22Rv1 (cell line): ENCODE data around the gene SIGLEC1.

Experiments used
- ZFX ChIP-seq: fragments of 450-650 bp; IDR thresholded peaks from 2 replicates; pipeline ENCODE4 v1.6.1; 2017; ENCODE audit warnings: antibody characterized with exemption, borderline replicate concordance
- TF ChIP-seq, protein P1 (sequence below): fragments of 450-650 bp; IDR thresholded peaks from 2 replicates; pipeline ENCODE4 v1.5.1; 2017; ENCODE audit warnings: mild to moderate bottlenecking

- TF ChIP-seq, protein P1, sequence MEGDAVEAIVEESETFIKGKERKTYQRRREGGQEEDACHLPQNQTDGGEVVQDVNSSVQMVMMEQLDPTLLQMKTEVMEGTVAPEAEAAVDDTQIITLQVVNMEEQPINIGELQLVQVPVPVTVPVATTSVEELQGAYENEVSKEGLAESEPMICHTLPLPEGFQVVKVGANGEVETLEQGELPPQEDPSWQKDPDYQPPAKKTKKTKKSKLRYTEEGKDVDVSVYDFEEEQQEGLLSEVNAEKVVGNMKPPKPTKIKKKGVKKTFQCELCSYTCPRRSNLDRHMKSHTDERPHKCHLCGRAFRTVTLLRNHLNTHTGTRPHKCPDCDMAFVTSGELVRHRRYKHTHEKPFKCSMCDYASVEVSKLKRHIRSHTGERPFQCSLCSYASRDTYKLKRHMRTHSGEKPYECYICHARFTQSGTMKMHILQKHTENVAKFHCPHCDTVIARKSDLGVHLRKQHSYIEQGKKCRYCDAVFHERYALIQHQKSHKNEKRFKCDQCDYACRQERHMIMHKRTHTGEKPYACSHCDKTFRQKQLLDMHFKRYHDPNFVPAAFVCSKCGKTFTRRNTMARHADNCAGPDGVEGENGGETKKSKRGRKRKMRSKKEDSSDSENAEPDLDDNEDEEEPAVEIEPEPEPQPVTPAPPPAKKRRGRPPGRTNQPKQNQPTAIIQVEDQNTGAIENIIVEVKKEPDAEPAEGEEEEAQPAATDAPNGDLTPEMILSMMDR: no peak
- no peak for TF ChIP-seq ZFX
Measured at GRCh38 chr20:3732327-3733118, 20.1 kb upstream of the SIGLEC1 start, which contains the start of gene HSPA12B.
